ENCODE data around the gene TFRC.

GRCh38 chr3:196121066-196121465 is 39.2 kb upstream of the TFRC start:
- TF ChIP-seq CTCF (IDR thresholded peaks at IDR 0.05) (no peak), POLR2A (IDR thresholded peaks at IDR 0.05) (no peak)
